HuH-7 (cell line): Measurements from ENCODE around the gene LTBP4.
A peak's percentile ranks its signal among the peaks of the same experiment; 100 is the strongest.
"Not testable (repeated sequence)": the region's sequence is repeated elsewhere in the genome, so short reads cannot be mapped to it uniquely, and the experiment has no call there.

Experiments used
- DNase-seq: peaks from one replicate; pipeline ENCODE4 v3.0.0; 2011; ENCODE audit warnings: low spot score

Gene LTBP4, protein sequence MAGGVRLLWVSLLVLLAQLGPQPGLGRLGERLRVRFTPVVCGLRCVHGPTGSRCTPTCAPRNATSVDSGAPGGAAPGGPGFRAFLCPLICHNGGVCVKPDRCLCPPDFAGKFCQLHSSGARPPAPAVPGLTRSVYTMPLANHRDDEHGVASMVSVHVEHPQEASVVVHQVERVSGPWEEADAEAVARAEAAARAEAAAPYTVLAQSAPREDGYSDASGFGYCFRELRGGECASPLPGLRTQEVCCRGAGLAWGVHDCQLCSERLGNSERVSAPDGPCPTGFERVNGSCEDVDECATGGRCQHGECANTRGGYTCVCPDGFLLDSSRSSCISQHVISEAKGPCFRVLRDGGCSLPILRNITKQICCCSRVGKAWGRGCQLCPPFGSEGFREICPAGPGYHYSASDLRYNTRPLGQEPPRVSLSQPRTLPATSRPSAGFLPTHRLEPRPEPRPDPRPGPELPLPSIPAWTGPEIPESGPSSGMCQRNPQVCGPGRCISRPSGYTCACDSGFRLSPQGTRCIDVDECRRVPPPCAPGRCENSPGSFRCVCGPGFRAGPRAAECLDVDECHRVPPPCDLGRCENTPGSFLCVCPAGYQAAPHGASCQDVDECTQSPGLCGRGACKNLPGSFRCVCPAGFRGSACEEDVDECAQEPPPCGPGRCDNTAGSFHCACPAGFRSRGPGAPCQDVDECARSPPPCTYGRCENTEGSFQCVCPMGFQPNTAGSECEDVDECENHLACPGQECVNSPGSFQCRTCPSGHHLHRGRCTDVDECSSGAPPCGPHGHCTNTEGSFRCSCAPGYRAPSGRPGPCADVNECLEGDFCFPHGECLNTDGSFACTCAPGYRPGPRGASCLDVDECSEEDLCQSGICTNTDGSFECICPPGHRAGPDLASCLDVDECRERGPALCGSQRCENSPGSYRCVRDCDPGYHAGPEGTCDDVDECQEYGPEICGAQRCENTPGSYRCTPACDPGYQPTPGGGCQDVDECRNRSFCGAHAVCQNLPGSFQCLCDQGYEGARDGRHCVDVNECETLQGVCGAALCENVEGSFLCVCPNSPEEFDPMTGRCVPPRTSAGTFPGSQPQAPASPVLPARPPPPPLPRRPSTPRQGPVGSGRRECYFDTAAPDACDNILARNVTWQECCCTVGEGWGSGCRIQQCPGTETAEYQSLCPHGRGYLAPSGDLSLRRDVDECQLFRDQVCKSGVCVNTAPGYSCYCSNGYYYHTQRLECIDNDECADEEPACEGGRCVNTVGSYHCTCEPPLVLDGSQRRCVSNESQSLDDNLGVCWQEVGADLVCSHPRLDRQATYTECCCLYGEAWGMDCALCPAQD (N-terminal part only)

DNA sequence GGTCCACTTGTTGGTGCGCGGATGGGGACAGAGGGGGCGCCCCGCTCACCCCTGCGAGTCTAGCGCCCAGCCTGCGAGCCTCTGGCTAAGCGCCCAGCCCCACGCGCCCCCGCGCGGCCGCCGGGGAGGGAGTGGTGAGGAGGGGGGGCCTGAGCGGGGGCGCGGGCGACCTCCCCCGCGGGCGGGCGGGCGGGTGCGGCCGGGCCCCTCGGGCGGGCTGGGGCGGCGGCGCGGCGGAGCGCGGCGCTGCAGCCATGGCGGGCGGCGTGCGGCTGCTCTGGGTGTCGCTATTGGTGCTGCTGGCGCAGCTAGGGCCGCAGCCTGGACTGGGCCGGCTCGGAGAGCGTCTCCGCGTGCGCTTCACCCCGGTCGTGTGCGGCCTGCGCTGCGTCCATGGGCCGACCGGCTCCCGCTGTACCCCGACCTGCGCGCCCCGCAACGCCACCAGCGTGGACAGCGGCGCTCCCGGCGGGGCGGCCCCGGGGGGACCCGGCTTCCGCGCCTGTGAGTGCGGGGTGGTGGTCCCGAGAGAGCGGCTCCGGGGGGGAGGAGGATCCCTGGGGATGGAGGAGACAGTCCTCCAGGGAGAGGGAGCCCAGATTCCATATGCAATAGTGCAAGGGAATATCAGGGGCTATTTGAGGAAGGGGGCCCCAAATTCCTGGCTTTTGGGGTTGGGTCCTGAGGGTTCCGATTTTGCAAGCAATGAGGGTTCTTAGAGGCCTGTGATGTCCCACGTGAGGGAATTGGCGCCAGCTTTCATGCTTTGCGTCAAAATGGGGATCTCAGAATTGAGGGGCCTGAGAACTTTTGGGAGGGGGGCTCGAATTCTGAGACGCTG is at the start of gene LTBP4:
Gene LTBP4 (plus strand): TSS at position 236 of the 841 bp plus-strand sequence. CDS start 19 bp downstream, at position 255.
- DNase-seq: no peak

DNA sequence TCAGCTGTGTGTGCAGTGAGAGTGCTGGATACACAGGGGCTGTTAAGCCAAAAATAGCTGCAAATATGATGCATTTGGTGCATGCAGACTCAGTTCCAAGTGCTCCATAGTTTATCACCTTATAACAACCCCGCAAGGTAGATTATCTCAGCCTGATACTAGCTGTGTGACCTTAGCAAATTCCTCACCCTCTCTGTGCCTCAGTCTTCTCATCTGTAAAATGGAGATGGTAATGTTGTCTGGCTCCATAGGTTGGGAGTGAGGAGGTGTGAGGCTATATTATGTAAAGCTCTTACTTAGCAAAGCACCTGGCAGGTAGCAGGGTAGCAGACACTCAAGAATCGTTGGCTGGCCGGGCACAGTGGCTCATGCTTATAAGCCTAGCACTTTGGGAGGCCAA is 48.3 kb upstream of the LTBP4 start:
- no peak for DNase-seq

DNA sequence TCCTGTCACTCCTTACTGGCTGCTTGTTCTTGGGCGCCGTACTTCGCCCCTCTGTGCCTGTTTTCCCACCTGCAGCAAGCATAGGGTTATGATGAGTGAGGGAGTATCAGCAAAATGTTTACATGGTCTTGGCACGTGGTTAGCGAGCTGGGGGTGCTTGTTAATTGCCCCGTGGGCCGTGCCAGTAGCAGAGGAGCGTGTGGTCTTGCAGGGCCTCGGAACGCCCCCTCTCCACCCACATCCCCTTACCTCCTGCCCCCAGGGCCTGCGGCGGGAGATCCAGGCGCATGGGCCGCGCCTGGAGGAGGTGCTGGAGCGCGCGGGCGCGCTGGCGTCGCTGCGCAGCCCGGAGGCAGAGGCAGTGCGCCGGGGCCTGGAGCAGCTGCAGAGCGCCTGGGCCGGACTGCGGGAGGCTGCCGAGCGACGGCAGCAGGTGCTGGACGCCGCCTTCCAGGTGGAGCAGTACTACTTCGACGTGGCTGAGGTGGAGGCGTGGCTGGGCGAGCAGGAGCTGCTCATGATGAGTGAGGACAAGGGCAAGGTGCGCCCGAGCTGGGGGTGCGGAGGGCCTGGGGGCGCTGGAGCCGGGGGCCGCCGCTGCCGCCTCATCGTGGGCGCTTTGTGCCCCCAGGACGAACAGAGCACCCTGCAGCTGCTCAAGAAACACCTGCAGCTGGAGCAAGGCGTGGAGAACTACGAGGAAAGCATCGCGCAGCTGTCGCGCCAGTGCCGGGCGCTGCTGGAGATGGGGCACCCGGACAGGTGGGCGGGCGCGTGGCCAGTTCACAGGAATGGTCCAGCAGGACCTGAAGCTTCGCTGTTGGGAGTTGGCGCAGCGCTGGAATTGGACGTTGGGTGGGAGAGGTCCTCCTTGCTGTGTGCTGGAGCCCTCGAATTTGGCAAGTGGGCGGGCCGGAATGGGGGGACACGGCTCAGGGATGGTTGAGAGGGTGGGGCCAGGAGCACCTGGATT is 47.0 kb upstream of the LTBP4 start:
- no peak for DNase-seq

DNA sequence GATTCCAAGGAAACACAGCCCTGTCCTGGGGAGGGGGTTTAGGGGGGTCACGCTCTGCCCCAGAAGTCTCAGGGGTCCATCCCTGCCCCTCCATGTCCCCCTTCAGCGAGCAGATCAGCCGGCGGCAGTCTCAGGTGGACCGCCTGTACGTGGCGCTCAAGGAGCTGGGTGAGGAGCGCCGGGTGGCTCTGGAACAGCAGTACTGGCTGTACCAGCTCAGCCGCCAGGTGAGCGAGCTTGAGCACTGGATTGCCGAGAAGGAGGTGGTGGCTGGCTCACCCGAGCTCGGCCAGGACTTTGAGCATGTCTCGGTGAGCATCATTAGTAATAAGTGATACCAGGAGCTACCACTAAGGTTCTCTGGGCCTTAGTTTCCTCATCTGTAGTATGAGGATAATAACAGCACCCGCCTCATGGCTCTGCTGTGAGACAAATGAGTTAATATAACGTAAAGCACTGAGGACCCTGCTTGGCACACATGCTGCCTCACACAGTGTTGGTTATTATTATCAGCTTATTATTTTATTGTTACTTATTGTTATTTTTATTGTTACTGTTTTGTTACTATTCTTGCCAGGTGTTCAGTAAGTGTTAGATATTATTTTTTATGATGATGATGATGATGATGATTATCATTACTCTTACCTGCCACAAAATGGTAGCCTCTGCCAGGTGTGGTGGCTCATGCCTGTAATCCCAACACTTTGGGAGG is 45.0 kb upstream of the LTBP4 start:
- DNase-seq: no peak

DNA sequence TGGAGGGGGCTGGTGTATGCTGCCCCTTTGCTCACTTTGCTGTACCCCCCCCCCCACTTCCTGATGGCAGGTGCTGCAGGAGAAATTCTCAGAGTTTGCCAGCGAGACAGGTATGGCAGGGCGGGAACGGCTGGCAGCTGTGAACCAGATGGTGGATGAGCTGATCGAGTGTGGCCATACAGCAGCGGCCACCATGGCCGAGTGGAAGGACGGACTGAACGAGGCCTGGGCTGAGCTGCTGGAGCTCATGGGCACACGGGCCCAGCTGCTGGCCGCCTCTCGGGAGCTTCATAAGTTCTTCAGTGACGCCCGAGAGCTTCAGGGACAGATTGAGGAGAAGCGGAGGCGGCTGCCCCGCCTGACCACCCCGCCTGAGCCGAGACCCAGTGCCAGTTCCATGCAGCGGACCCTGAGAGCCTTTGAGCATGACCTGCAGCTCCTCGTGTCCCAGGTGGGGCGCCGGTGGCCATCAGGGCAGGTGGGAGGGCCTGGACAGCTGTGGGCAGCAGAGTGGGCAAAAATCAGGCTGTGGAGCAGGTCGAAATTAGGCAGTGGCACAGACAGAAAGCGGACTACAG is 44.1 kb upstream of the LTBP4 start:
- no peak for DNase-seq

DNA sequence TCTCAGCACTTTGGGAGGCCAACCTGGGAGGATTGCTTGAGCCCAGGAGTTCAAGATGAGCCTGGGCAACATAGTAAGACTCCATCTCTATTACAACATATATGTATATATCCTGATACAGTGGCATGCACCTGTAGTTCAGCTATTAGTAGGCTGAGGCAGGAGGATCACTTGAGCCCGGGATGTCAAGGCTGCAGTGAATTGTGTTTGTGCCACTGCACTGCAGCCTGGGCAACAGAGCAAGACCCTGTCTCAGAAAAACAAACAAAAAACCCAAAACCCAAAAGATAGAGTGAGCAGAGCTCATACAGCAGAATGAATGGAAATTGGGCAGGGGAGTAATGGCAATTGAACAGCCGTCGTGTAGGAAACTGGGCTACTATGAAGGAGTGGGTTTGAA is 41.8 kb upstream of the LTBP4 start:
- no peak for DNase-seq

DNA sequence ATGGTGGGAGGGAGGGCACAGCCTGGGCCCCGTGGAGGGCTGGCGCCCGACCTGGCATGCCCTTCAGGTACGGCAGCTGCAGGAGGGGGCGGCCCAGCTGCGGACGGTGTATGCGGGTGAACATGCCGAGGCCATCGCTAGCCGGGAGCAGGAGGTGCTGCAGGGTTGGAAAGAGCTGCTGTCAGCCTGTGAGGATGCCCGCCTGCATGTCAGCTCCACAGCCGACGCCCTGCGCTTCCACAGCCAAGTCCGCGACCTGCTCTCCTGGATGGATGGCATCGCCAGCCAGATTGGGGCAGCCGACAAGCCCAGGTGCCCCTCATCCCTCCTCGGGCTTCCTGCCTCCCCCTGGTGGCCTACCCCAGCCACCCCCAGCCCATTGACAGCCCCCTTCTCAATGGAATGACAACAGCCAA is 41.1 kb upstream of the LTBP4 start:
- DNase-seq: no peak

DNA sequence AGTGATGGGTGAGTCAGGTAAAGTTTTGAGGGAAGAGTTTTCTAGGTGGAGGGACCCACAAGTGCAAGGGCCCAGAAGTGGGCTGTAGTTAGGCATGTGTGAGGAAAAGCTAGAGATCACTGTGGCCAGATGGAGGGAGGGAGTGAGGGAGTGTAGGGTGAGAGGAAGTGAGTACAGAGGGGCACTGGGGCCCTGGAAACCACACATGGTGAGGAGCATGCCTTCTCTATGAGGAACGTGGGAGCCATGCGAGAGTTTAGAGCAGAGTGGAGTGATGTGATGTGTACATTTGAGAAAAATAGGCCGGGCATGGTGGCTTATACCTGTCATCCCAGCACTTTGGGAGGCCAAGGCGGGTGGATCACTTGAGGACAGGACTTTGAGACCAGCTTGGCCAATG is 39.2 kb upstream of the LTBP4 start:
- DNase-seq: no peak

DNA sequence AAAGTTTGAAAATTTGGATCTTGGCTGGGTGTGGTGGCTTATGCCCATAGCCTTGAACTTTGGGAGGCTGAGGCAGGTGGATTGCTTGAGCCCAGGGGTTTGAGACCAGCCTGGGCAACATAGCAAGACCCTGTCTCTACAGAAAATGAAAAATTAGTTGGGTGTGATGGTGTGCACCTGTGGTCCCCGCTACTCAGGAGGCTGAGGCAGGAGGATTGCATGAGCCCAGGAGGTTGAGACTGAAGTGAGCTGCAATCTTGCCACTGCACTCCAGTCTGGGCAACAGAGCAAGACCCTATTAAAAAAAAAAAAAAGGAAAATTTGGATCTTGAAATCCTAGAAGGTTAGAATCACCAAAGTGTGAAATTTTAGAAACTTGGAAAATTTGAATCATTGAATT is 36.6 kb upstream of the LTBP4 start:
- not testable (repeated sequence) for DNase-seq

DNA sequence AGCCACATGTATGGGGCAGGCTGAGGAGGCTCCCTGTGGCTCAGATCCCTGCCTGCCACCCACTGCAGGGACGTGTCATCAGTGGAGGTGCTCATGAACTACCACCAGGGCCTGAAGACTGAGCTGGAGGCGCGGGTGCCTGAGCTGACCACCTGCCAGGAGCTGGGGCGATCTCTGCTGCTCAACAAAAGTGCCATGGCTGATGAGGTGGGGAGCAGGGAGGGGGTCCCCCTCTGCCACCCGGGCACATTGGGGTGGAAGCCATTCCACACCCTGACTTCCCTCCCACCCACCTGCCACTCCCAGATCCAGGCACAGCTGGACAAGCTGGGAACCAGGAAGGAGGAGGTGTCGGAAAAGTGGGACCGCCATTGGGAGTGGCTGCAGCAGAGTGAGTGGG is 35.8 kb upstream of the LTBP4 start:
- no peak for DNase-seq

DNA sequence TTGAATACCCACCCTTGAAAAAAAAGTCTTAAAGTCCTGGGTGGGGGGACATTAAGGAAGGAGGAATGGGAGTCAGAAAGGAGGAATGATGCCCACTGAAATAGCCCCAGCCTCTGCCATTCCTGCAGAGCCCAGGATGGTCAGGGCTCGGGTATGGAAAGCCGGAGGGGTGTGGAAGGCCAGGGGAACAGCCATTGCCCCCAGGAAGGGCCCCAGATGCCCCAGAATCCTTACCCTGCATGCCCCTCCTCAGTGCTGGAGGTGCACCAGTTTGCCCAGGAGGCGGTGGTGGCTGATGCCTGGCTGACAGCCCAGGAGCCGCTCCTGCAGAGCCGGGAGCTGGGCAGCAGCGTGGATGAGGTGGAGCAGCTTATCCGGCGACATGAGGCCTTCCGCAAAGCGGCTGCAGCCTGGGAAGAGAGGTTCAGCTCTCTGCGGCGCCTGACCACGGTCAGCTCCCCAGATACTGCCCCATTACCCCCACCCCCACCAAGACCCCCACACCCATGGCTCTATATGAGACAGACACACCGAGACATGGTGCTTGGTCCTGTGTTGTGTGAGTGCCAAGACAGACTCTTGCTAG is 35.2 kb upstream of the LTBP4 start:
- no peak for DNase-seq

DNA sequence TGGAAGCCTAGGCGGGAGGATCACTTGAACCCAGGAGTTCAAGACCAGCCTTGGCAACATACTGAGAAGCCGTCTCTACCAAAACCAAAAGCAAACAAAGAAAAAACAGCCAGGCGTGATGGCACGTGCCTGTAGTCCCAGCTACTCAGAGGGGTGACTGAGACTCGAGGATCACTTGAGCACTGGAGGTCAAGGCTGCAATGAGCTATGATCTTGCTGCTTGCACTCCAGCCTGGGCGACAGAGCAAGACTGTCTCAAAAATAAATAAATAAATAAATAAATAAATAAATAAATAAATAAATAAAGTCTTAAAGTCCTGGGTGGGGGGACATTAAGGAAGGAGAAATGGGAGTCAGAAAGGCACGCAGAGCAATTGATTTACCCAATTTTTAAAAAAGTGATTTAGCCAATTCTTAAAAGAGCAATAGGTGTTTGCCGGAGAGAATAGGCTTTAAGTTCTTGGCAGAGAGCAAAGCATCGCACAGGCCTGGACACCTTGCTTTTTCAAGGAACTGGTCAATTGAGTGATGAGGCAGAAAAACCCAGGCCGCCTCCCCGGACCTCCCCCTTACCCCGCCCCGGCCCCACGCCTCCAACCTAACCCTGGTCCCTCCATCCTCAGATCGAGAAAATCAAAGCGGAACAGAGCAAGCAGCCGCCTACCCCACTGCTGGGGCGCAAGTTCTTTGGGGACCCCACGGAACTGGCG is 34.0 kb upstream of the LTBP4 start:
- no peak for DNase-seq

DNA sequence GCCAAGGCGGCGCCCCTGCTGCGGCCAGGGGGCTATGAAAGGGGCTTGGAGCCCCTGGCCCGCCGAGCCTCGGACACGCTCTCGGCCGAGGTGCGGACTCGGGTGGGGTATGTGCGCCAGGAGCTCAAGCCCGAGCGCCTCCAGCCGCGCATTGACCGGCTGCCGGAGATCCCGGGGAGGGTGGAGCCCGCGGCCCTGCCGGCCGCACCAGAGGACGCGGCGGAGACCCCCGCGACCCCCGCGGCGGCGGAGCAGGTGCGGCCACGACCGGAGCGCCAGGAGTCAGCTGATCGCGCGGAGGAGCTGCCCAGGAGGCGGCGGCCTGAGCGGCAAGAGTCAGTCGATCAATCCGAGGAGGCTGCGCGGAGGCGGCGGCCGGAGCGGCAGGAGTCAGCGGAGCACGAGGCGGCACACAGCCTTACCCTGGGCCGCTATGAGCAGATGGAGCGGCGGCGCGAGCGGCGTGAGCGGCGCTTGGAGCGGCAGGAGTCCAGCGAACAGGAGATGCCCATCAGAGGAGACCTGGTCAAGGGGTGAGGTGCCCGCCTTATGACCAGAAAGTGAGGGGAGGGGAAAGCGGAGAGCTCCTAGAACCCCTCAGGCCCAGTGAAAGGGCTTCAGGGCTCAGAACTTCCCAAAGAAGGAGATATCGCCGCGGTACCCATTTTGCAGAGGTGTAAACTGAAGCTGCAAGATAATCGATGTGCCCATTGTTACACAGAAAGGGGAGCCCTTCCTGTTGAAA is 33.2 kb upstream of the LTBP4 start:
- DNase-seq: no peak

DNA sequence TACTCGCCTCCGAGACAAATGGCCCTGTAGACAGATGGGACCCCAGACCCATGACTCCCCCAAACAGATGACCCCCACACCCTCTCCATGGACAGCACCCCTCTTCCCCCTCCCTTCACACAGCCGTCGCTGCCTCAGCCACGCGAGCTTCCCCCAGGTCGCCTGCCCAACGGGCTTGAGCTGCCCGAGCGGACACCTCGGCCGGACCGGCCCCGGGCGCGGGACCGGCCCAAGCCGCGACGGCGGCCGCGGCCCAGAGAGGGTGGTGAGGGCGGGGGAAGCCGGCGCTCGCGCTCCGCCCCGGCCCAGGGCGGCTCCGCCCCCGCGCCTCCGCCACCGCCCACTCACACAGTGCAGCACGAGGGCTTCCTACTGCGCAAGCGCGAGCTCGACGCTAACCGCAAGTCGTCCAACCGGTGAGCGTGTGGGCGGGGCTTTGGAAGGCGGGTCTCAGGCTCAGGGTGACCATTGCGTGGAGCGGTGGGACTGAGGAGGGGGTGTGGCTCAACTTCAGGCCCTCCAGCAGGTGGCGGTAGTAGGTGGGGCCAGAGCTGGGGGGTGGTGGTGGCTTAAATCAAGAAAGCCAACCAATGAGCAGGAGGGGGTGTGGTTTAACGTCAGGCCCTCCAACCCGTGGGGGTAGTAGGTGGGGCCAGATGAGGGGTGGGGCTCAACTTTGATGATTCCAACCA is 30.7 kb upstream of the LTBP4 start:
- DNase-seq: peak; percentile 99

DNA sequence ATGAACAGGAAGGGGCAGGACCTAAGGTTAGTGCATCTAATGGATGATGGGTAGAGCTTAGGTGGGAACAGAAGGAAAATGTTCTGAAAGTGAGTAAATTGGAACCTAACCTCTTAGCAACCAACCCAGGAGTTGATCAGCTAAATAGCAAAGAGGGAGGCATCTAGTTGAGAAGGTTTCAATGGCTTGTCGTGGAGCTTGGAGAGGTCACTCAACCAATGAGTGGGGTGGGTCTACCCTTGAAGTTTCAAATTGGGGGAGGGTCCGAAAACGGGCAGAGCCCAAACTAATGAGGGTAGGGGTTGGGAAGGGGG is 30.2 kb upstream of the LTBP4 start:
- DNase-seq: no peak

DNA sequence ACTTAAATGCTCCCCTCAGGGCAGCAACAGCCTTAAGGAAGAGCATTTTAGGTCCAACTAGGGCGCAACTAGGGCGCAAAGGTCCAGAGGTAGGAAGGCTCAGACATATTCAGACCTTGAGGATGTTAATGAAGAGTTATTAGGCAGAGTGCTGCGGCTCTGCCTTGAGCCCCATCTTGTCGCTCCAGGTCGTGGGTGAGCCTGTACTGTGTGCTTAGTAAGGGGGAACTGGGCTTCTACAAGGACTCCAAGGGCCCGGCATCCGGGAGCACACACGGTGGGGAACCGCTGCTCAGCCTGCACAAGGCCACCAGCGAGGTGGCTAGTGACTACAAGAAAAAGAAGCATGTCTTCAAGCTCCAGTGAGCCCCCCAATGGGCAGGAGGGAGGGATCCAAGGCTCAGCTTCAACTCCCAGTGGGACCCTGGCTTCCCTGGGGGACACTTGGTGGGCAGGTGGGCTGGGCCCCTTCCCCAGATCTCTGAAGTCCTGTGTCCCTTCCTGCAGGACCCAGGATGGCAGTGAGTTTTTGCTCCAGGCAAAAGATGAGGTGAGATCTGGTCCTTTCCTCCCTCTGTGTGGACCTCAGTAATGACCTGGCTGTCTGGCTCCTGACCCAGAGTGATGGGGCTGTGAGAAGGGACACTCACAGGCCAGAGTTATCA is 29.2 kb upstream of the LTBP4 start:
- no peak for DNase-seq
